ENCODE measurements around the gene LACTBL1.

- TF ChIP-seq, protein P1, sequence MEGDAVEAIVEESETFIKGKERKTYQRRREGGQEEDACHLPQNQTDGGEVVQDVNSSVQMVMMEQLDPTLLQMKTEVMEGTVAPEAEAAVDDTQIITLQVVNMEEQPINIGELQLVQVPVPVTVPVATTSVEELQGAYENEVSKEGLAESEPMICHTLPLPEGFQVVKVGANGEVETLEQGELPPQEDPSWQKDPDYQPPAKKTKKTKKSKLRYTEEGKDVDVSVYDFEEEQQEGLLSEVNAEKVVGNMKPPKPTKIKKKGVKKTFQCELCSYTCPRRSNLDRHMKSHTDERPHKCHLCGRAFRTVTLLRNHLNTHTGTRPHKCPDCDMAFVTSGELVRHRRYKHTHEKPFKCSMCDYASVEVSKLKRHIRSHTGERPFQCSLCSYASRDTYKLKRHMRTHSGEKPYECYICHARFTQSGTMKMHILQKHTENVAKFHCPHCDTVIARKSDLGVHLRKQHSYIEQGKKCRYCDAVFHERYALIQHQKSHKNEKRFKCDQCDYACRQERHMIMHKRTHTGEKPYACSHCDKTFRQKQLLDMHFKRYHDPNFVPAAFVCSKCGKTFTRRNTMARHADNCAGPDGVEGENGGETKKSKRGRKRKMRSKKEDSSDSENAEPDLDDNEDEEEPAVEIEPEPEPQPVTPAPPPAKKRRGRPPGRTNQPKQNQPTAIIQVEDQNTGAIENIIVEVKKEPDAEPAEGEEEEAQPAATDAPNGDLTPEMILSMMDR (IDR thresholded peaks at IDR 0.05; ENCODE audit: low read depth, low read length) = no peak
- TF ChIP-seq POLR2A (IDR thresholded peaks at IDR 0.05; ENCODE audit: extremely low read depth, insufficient read length) = no peak
- TF ChIP-seq MAX (IDR thresholded peaks at IDR 0.05; ENCODE audit: low read depth, low read length) = no peak
These were observed 19.5 kb downstream of the LACTBL1 start for GRCh38 chr1:22953057-22953739.
